Cardiac muscle cell (in vitro differentiated cells and primary cell): ENCODE results near the gene RASSF8. TPM values are rescaled to one million over a fixed set of nuclear protein-coding genes. Genes with fewer than 3 reads are reported as not detected.

ENCODE experiments used
- DNase-seq, 2 donors: peaks; one replicate each; pipeline versions ENCODE4 v3.0.0 to v3.0.0-alpha.2; 2010 to 2017; ENCODE audit warnings: low read depth in 1 of 2, low spot score in 1 of 2
- H3K27ac ChIP-seq: fragments of 200-600 bp; sonication (generic); 2 replicates; pipeline ENCODE4 v1.5.1; 2016
- H3K27me3 ChIP-seq: fragments of 200-600 bp; sonication (generic); 2 replicates; pipeline ENCODE4 v1.6.0; 2016; ENCODE audit warnings: control low read depth
- H3K36me3 ChIP-seq: fragments of 200-600 bp; sonication (generic); 2 replicates; pipeline ENCODE4 v1.5.1; 2016; ENCODE audit warnings: control low read depth
- H3K4me1 ChIP-seq: fragments of 200-600 bp; sonication (generic); 2 replicates; pipeline ENCODE4 v1.8.1; 2017; ENCODE audit warnings: low read depth, mild to moderate bottlenecking, mixed run types
- H3K4me3 ChIP-seq: fragments of 200-600 bp; sonication (generic); 2 replicates; pipeline ENCODE4 v1.5.1; 2016; ENCODE audit warnings: mild to moderate bottlenecking
- H3K9me3 ChIP-seq: fragments of 200-600 bp; sonication (generic); 2 replicates; pipeline ENCODE4 v1.5.1; 2017; ENCODE audit warnings: low read depth, mild to moderate bottlenecking, control low read depth
- CTCF ChIP-seq: IDR thresholded peaks from 2 replicates; pipeline ENCODE4 v1.5.1; 2012; ENCODE audit warnings: low read depth, mild to moderate bottlenecking, low read length
- polyA plus RNA-seq: library from polyadenylated mRNA; unstranded; fragments of >200 nt; fragmentation: Nextera tagmentation; extraction: Ambion mirVana; gene quantifications from 2 replicates; pipeline ENCODE4 v1.2.1, GENCODE V29; 2016
- total RNA-seq: library from RNA; depleted of rRNA; stranded (reverse); fragments of >200 nt; gene quantifications from 2 replicates; pipeline ENCODE4 v1.2.3, GENCODE V29; 2016

Gene RASSF8
- total and polyA plus RNA-seq, 2 experiments from 2014 or later: 25.2 to 56.4 TPM

GRCh38 chr12:26000898-26001297 lies 42.4 kb downstream of the RASSF8 start:
- H3K4me1 ChIP-seq: peaks cover 11% of the 10 kb centered on the region
- TF ChIP-seq CTCF: no peak
- H3K4me3 ChIP-seq: no peak overlapping the region
- H3K9me3 ChIP-seq: no peaks in the 10 kb centered on the region
- no peak for DNase-seq
- no peaks in the 10 kb centered on the region for H3K27me3 ChIP-seq
- H3K27ac ChIP-seq: peak overlapping the region; percentile 37
- no peaks in the 10 kb centered on the region for H3K36me3 ChIP-seq

DNA sequence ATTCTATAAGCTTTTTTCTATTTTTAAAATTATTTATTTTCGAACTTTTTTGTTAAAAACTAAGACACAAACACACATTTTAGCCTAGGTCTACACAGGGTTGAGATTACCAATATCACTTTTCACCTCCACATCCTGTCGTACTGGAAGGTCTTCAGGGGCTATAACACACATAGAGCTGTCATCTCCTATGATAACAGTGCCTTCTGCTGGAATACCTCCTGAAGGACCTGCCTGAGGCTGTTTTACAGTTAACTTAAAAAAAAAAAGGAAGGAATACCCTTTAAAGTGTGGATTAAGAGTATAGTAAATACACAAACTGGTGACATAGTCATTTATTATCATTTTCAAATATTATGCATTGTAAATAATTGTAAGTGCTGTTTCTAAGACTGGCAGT lies 43.0 kb downstream of the RASSF8 start:
- Histone ChIP-seq H3K9me3 (no peaks in the 10 kb centered on the region), H3K36me3 (no peaks in the 10 kb centered on the region), H3K4me1 (peaks cover 11% of the 10 kb centered on the region), H3K27ac (peak overlapping the region; percentile 37), H3K4me3 (no peak overlapping the region), H3K27me3 (no peaks in the 10 kb centered on the region)
- DNase-seq: no peak
- no peak for TF ChIP-seq CTCF

GRCh38 chr12:26003065-26003464 lies 44.6 kb downstream of the RASSF8 start:
- no peaks in the 10 kb centered on the region for H3K9me3 ChIP-seq
- no peaks in the 10 kb centered on the region for H3K36me3 ChIP-seq
- H3K4me1 ChIP-seq: peaks cover 11% of the 10 kb centered on the region
- no peaks in the 10 kb centered on the region for H3K27me3 ChIP-seq
- no peak overlapping the region for H3K27ac ChIP-seq
- no peak overlapping the region for H3K4me3 ChIP-seq
- no peak for DNase-seq
- no peak for TF ChIP-seq CTCF

DNA sequence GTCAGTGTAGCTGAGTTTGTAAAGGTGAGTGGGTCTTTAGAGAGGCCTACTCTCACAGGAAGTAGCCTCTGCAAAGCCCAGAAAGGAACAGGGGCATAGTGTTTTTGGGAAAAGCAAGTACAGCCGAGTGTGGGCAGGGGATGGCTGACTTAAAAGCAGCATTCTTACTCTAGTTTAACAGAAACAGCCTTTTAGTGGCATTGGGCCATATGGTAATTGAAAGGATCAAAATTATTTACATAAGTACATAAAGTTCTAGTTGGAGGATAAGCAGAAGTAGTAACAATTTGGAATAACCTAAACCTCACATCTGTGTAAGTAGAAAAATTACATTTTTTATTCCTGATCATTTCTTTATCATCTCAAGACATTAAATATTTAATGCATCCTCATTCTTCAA lies 49.1 kb downstream of the RASSF8 start:
- no peaks in the 10 kb centered on the region for H3K9me3 ChIP-seq
- no peak for TF ChIP-seq CTCF
- peaks cover 6% of the 10 kb centered on the region for H3K4me1 ChIP-seq
- H3K27me3 ChIP-seq: no peaks in the 10 kb centered on the region
- DNase-seq: no peak
- H3K27ac ChIP-seq: peak overlapping the region; percentile 41
- H3K36me3 ChIP-seq: no peaks in the 10 kb centered on the region
- no peak overlapping the region for H3K4me3 ChIP-seq

GRCh38 chr12:26009593-26009992 lies 51.1 kb downstream of the RASSF8 start:
- Histone ChIP-seq H3K4me1 (peaks cover 6% of the 10 kb centered on the region), H3K9me3 (no peaks in the 10 kb centered on the region), H3K27me3 (no peaks in the 10 kb centered on the region), H3K36me3 (no peaks in the 10 kb centered on the region), H3K4me3 (no peak overlapping the region), H3K27ac (no peak overlapping the region)
- DNase-seq: no peak
- TF ChIP-seq CTCF: no peak
